GM19025 (cell line): ENCODE results near the gene GID4.

ENCODE experiments used
- ATAC-seq: cut with Tn5 transposase; IDR thresholded peaks from one replicate; pipeline ENCODE4 v1.9.1; 2021; ENCODE audit warnings: mild to moderate bottlenecking, low read depth, moderate library complexity; ENCODE audit not compliant: unreplicated experiment

The GID4 gene

DNA sequence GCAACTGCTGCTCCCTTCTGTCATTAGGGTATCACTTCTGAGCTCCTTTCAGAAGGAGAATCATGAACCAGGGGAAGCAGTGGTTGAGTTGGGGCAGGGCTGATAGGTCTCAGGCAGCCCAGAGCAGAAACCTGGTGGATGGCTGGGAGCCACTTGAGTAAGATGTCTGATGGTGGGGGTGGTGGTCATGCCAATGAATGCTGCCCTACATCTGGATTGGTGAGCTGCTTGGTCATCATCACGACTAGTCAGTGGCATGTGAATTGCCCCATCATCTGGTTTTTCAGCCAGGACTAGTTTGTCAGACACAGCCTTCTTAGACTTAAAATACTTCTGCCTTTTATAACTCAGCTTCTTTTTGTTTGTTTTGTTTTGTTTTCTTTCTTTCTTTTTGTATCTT, 2.6 kb downstream of the GID4 start:
- ATAC-seq: no peak

DNA sequence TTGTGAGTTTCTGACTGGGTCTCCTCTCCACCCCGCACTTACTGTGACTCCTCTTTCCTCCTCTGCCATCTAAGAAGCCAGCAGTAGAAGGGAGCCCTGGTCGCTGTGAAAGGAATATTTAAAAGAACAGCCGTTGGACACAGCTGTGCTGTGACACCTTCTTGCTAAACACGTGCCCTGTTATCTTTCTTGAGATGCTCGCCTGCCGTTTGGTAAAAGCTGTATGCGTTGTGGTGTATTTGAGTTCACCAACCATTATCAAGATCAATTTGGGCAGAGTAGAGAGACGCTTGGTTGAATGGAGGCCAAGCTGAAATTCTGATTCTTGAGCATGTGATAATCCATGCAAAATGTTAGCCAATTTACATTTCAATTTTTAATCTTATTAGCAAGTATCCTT, 3.8 kb downstream of the GID4 start:
- ATAC-seq: no peak

DNA sequence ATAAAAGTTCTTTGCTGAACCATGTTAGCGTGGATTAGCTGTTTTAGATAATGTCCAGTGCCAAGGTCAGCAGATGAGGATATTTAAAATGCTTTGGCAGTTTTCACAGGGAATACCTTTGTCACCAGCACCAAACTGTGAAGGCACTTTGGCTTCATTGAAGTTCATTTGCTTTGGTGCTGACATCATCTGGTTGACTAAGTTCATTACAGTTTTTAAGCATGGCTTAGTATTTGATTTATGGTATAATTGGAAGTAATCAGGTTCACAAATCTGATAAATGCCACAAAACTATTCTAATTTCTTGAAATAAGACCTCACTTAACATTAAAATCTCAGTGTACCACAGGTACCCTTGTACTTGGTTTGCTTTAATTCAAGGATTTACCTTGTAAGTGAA, 4.3 kb downstream of the GID4 start:
- ATAC-seq: no peak

DNA sequence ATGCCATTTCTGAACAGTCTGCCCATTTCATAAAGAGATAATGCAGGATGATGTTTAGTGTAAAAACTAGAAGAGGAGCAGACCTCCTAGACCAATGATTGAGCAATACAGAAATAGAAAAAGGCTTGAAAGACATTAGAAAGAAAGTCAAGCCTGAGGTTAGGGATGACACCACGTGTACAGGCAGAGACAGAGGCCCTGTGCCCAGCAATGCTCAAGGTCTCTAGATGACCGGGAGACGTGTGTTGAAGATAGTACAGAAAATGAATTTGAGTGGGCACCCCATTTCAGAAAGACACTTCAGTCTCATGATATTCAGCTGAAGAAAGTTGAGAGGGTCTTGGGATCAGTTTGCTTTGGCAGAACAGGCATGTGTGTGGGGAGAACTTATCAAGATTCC, 5.4 kb downstream of the GID4 start:
- ATAC-seq: no peak

DNA sequence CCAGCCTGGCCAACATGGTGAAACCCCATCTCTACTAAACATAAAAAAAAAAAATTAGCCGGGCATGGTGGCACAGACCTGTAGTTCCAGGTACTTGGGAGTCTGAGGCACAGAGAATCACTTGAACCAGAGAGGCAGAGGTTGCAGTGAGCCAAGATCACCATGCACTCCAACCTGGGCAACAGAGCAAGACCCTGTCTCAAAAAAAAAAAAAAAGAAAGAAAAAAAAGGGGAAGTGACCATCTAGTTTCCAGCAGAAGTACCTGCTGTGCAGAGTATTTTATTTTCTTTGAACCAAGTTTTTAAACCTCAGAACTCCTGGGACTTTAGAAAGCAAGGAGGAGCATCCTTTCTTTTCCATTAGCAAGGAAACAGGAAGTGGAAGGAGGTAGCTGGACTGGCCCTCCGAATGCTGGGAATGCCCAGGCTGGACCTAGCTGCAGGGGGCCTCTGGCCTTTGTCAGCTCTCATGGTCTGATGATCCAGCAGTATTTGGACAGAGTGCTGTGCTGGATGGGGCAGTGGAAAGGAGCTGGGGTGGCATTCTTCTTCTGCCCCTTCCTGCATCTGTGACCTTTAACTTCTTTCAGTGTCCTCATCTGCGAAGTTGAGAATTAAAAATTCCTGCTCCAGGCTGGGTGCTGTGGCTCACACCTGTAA, 6.6 kb downstream of the GID4 start:
- ATAC-seq: no peak

DNA sequence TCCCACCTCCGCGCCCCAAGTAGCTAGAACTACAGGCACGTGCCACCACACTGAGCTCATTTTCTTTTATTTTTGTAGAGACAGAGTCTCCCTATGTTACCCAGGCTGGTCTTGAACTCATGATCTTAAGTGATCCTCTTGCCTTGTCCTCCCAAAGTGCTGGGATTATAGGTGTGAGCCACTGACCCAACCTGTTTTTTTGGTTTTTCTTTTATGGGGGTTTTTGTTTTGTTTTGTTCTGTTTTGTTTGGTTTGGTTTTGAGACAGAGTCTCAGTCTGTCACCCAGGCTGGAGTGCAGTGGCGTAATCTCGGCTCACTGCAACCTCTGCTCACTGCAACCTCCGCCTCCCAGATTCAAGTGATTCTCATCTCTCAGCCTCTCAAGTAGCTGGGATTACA, 16.4 kb downstream of the GID4 start:
- ATAC-seq: no peak

DNA sequence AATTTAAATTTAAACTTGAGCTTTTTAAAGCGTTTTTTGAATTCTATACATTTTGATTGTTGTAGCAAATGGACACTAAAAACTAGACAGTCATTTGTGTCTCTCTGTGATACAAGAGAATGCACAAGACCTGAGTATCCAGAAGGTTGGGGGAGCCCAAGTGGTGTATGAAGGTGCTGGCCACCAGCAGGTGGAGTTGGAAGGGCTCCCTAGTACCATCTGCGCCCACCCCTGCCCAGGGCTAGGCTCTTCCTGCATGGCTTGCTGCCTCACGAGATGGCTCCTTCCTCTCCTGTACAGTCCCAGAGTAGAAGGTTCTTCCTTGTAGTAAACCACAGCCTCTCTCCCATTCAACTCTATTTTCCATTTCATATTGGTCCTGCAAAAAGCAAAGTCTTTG, 17.0 kb downstream of the GID4 start:
- ATAC-seq: no peak

DNA sequence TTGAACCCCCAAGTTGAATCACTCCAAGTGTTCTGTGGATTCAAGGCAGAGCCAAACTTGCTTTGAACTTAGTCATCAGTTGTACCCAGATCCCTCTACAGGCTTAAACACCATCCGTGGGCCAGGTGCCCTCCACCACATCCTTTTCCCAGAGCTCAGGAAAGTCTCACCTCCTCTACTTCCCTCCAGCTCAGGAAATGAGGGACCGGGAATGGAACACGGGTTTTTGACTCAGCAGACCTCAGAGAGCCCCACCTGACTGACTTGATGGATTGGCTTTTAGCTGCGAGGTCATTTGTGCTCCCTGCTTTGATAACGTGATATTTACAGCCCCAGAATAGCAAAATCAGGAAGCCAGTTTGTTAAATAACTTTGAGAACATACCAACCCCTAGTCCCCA, 20.1 kb downstream of the GID4 start:
- no peak for ATAC-seq

DNA sequence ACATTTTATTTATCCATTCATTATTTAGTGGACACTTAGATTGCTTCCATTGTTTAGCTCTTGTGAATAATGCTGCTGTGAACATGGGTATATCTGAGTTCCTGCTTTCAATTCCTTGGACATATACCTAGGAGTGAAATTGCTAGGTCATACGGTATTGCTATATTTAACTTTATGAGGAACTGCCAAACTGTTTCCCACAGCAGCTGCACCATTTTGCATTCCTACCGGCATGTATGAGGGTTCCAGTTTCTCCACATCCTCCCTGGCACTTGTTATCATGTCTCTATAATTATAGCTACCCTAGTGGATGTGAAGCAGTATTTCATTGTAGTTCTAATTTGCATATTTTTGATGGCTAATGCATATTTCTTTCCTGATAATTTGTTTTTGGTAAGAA, 24.8 kb downstream of the GID4 start:
- no peak for ATAC-seq

DNA sequence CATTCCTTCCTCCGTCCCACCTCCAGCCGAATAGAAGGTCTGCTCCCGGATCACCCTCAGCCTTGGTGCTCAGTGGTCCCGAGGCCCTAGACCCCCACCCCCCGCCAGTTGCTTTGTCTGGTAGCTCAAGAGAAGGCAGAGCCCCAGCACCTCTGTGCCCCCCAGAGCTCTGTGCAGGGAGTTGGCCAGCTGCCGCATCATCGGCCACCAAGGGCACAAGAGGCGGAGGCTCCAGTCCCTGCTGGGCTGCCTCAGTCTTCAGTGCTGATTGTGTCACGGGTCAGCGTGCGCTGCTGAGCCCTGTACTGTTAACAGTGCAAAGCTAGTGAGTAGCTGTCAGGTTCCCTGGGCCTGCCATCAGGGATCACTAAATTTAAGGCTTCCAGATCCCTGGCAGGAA, 26.3 kb downstream of the GID4 start:
- ATAC-seq: no peak

DNA sequence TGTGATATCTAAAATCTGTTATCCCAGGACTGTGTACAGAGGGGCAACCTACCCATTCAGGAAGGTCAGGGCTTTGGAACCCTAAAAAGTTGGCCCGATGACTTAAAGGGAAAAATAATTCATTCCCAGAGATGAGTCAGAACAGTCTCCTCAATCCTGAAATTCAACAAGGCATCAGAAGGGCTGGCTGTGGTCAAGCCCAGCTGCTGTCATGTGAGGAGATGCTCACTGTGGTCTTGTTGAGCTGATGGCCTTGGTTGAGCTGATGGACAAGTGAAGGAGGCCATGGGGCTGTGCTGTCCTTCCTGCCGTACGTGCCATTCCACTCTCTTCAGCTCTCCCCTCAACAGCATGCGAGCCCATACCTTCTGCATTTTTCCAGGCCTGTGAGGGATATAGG, 27.7 kb downstream of the GID4 start:
- no peak for ATAC-seq

DNA sequence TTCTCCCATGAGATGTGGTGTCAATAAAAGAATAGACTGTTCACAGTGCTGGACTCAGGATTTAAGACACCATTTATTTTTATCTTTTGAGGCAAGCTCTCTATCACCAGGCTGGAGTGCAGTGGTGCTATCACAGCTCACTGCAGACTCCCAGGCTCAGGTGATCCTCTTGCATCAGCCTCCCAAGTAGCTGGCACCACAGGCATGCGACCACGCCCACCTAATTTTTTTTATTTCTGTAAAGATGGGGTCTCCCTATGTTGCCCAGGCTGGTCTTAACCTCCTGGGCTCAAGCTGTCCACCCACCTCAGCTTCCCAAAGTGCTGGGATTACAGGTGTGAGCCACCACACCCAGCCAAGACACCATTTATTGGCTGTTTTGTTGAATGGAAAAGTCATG, 29.9 kb downstream of the GID4 start:
- ATAC-seq: no peak

DNA sequence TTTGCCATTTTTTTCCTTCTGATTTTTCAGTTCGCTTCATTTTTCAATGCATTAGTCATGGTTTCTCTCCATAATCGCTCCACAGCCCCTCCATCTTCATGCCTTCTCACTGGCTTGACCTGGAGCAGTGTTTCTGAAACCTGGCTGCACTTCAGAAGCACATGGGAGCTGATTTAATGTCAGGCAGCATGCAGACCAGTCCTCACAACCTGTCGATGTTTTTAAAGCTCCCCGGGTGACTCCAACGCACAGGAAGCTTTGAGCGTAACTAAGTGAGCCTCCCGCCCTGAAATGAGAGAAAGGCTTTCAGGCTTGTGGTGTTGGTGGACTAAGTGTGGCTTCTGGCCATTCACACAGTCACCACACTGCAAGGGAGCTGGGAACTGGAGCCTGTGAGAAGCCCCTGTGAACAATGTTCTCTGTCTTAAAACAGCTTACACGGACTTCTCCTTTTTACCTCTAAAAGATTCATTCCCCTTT, 31.7 kb downstream of the GID4 start:
- no peak for ATAC-seq

DNA sequence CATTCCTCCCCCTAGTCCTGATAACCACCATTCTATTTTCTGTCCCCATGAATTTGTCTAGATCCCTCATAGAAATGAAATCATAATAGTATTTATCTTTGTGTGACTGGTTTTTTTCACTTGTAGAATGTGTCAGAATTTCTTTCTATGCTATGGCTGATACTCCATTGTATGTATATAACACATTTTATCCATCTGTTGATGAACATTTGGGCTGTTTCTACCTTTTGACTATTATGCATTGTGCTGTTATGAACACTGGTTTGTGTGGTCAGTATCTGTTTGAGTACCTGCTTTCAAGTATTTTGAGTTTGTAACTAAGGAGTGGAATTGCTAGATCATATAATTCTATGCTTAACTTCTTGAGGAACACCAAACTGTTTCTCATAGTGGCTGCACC, 32.5 kb downstream of the GID4 start:
- no peak for ATAC-seq

DNA sequence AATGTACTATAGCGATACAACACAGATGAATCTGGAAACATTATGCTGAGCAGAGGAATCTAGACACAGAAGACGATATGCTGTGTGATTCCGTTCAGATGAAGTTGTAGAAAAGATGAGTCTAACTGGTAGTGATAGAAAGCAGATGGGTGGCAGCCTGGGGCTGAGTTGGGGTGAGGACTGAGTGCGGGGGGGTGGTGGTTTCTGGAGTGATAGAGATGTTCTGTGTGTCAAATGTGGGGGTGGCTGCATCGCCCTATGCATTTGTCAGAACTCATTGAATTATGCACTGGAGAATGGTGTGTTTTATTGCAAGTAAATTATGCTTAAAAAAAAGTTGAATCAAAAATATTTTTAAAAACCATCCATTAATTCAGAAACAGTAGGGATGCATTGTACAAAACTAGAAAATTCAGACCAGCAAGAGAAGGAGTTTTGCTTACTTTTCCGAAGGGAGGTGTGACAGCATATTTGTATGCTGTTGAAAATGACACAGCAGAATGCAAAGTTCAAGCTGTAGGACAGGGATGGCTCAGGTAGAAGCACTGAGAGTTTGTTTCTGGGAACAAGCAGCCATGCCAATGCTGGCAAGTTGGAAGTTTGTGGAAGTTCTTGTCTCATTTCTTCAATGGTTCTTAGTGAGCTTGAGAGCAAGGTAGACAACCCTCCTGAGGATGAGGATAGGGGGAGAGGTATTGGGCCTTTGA, 35.5 kb downstream of the GID4 start:
- ATAC-seq: no peak

DNA sequence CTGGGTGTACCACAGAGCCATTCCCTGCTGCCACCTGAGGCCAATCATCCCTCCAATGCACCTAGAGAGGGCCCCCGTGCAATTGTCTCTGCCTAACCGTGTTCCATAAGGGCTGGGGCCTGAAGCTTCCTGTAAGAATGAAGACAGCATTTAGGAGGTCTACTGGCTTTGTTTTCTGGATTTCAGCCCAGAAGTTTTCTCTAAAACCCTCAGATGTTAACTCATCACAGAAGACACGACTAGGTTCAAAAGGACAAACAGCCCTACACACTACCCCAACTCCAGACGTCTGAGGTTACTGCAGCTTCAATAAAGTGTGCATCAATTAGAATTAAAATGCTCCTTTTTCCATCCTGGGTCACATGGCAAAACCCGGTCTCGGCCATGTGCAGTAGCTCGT, 37.7 kb downstream of the GID4 start:
- no peak for ATAC-seq

DNA sequence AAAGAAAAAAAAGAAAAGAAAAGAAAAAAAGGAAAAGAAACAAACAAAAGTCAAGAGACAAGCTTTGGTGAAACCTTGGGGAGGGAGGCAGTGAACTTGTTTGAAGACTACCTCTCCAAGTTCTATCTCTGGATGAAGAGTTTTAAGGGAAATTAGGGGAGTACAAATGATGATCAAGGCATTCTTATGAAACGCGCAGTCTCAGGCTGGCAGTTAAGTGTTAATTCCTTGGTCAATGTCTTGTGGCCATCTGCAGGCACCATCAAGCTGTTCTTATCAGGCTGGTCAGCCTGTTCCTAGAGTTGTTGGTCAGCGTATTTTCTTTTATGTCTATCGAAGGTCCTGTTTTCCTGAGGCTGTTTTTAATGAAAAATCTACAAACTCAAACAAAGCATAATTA, 40.3 kb downstream of the GID4 start:
- ATAC-seq: no peak

DNA sequence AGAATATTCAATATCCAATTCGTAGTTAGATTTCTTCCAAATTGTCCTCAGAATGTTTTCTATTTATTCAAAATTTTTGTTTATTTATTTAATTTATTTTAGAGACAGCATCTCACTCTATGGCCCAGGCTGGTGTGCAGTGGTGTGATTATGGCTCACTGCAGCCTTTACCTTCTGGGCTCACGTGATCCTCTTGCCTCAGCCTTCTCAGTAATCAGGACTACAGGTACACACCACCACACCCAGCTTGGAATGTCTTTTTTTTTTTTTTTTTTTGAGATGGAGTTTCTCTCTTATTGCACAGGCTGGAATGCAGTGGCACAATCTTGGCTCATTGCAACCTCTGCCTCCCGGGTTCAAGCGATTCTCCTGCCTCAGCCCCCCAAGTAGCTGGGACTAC, 45.0 kb downstream of the GID4 start:
- no peak for ATAC-seq

DNA sequence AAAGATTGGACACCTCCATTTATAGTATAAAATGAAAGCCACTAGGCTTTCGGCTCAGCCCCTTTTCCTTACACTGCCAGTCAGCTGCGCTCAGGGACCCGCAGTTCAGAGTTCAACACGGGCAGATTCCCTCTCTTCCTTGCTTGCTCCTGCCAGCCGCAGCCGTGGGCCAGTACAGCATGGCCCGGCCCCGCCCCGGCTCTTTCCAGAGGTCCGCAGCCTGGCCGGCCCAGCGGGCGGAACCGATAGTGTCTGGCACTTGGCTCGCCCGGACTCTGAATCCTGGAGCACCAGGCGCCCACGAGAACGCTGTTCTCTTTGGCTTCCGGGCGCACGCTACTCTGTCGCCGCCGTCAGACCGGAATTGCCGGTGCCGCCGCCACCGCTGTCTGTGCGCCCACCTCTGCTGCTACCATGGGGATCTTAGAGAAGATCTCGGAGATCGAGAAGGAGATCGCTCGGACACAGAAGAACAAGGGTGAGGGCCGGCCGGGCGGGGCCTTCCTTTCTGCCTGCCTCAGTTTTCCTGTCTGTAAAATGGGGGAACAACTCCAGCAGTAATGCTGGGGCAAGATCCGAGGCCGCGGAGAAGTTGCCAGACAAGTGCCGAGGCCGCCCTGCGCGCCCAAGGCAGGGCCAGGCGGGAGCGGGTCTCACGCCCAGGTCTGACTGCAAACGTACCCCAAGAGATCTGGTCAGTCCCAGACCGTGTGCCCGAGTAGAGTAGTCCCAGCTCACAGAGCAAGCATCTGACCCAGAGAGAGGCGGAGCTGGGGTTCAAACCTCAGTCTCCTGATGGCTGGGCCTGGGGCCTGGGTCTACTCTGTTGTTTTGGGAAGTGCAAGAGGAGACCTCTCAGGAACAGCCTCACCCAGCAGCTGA, 48.6 kb downstream of the GID4 start, which contains the start of gene DRG2:
DRG2 (plus strand) TSS at position 339 of the 882 bp plus-strand sequence; CDS start at position 415, 76 bp downstream.
- peak; percentile 91 for ATAC-seq

DNA sequence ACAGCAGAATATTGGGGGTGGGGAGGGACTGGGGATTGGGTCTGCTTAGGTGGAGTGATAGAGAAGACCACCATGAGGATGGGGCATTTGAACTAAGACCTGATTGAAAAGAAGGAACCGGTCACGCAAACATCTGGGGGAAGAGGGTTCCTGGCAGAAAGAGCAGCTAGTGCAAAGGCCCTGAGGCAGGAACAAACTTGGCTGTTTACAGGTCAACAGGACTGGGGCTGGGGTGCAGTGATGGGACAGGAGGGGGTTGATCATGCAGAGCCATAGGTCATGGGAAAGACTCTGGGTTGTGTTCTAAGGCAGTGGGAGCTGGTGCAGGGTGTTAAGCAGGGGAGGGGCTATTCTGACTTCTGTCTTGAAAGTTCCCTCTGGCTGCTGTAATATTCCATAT, 50.4 kb downstream of the GID4 start:
- no peak for ATAC-seq
